ENCODE results near the gene ARRDC4. TPM values are rescaled to one million over a fixed set of nuclear protein-coding genes. Genes with fewer than 3 reads are reported as not detected.

ARRDC4 gene
- total RNA-seq, 4 donors from 2014 or later: 6.3 to 24.6 (median 12.5) TPM

- no peaks in the 10 kb centered on the region for H3K4me1 ChIP-seq
- H3K36me3 ChIP-seq: no peaks in the 10 kb centered on the region
- DNase-seq: no peak
- no peak overlapping the region for H3K4me3 ChIP-seq
- no peak for TF ChIP-seq POLR2A (IDR thresholded peaks at IDR 0.05)
- TF ChIP-seq CTCF (IDR thresholded peaks at IDR 0.05): no peak
- H3K27me3 ChIP-seq: peaks cover 0 to 3% (median 0%) of the 10 kb centered on the region in 4 donors
- H3K27ac ChIP-seq: no peak overlapping the region
- intact Hi-C loops (cut with DNase I): no loop called here
- H3K9me3 ChIP-seq: no peaks in the 10 kb centered on the region
These were observed 53.1 kb downstream of the ARRDC4 start for GRCh38 chr15:98013631-98014030.

DNA sequence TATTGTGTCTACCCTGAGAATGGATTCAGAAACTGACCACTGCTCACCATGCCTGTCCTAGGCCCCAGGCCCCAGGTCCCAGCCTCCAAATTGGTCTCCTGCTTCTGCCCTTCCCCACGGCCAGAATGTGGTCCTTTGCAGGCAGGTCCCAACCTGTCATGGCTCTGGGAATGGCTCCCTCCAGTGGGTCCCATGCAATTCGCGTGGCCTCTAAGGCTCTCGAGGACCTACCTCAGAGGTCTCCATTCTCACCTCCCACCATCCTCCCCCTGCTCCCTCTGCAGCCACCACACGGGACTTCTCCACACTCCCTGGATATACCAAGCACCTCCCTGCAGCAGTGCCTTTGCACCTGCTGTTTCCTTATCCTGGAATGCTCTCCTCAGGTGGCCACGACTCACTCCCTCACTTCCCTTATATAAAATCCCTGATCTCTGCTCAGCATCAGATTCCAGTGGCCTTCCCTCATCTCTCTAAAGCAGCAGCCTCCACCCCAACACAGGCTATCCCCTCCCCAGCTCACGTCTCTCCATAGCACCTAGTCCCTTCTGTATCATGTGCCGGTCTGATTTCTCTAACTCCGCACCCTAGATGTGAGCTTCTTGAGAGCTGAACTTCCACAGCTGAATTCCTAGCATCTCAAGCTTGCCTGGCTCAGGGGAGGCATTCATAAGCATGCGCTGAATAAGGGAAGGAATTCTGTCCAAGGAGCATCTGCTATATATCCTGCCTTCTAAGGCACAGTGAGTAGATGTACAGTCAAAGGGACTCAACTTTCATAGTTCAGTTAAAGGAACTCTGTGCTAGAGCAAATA, 56.9 kb downstream of the ARRDC4 start:
- Histone ChIP-seq H3K27me3 (peaks cover 0 to 3% (median 0%) of the 10 kb centered on the region in 4 donors), H3K27ac (no peak overlapping the region), H3K36me3 (no peaks in the 10 kb centered on the region), H3K4me1 (no peaks in the 10 kb centered on the region), H3K9me3 (no peaks in the 10 kb centered on the region), H3K4me3 (no peak overlapping the region)
- DNase-seq: no peak
- intact Hi-C loops (cut with DNase I): no loop called here
- WGBS, 2 donors: 83 to 86% methylated on average over 8 to 9 of the region's 10 CpGs
- no peak for TF ChIP-seq CTCF (IDR thresholded peaks at IDR 0.05)
- TF ChIP-seq POLR2A (IDR thresholded peaks at IDR 0.05): no peak

DNA sequence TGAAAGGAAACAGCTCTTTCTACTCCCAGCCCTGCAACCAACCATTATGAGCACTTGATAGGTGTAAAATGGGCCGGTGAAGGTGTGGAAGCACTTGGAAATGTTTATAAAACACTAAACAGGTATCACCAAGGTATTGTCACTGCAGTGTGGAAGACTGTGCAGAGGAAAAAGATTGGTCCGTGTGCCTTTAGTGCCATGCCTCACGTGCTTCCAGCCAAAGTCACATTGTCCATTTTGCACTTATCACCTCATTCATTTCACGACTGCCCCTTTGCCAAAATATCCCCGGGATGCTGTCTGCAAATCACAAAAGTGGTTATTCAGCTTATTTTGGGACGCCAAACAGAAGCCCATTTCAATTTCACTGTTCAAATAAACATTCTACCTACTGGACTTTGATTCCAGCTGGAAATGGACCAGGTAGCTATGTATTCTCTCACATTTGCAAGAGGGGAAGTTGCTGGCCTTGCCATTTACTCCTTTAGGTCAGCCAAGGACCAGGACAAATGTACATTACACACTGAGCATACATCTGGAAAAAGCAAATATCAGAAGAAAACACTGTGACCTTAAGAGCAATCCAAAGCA, 58.4 kb downstream of the ARRDC4 start:
- intact Hi-C loops (cut with DNase I): no loop called here
- WGBS, 2 donors: 68% methylated on average over 6 of the region's 6 CpGs
- Histone ChIP-seq H3K4me1 (peaks cover 0 to under 1% (median 0%) of the 10 kb centered on the region in 3 donors), H3K27ac (no peak overlapping the region), H3K27me3 (peaks cover 0 to 3% (median 0%) of the 10 kb centered on the region in 4 donors), H3K4me3 (no peak overlapping the region), H3K9me3 (no peaks in the 10 kb centered on the region), H3K36me3 (no peaks in the 10 kb centered on the region)
- DNase-seq: no peak
- TF ChIP-seq CTCF (IDR thresholded peaks at IDR 0.05) (no peak), POLR2A (IDR thresholded peaks at IDR 0.05) (no peak)

All from esophagus squamous epithelium (tissue), 5 donors.